GM19043 (cell line): Measurements from ENCODE around the gene DNAJC10.
"Not testable (repeated sequence)": the region's sequence is repeated elsewhere in the genome, so short reads cannot be mapped to it uniquely, and the experiment has no call there.

Source experiments
- ATAC-seq: cut with Tn5 transposase; IDR thresholded peaks from one replicate; pipeline ENCODE4 v1.9.1; 2021; ENCODE audit warnings: low read depth; ENCODE audit not compliant: unreplicated experiment

DNAJC10 gene

DNA sequence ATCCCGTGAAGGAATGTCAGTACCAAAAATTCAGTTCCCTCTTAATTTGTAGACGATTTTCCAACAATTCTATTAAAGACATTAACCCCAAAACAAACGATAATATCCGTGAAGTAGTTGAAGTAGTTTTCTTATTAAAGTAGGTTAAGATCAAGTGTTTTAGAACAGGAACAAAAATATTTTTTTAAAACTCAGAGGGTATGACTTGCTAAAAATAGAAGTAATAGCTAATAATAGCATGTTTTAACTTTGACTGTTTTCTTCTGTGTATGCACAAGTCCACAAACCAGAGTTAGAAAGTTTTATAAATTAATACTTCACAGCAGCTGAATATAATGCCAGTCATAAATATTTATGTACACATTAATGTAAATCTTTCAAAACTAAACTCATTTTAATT is 2.4 kb downstream of the DNAJC10 start:
- ATAC-seq = no peak

DNA sequence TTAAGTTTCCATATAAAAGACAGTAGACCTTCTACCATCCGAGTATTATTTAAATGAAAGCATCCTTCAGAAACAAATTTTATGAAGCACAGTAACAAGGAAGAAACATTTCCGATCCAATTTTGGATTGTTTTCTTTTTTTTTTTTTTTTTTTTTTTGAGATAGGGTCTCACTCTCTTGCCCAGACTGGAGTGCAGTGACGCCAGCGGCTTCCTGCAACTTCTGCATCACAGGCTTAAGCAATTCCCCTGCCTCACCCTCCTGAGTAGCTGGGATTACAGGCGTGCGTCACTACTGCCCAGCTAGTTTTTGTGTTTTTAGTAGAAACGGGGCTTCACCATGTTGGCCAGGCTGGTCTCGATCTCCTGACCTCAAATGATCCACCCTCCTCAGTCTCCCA is 3.1 kb downstream of the DNAJC10 start:
- not testable (repeated sequence) for ATAC-seq

DNA sequence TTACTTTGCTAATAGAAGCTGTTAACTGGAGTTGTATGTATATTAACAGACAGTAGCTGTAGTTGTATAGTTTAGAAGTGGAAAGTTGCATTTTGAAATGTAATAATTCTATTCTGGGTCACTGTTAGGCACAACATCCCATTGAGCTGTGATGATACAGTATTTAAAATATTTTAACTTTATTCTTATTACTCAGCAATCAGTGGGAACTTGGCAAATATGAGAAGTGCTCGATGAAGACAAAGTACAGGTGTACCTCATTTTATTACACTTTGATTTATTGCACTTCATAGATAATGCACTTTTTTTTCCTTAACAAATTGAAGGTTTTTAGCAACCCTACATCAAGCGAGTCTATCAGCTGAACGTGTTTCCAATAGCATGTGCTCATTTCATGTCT is 8.6 kb downstream of the DNAJC10 start:
- ATAC-seq = no peak

DNA sequence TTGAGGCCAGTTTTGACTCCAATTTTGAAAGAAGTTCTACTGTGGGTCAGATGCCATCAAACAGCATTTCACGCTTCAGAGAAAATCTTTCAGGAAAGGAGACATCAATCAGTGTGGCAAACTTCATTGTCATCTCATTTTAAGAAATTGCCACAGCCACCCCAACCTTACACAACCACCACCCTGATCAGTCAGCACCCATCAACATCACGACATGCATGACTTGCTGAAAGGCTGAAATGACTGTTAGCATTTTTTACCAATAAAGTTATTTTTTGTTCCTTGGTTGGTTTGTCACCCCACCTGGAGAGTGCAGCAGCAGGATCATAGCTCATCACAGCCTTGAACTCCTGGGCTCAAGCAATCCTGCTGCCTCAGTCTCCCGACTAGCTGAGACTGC is 10.4 kb downstream of the DNAJC10 start:
- ATAC-seq = no peak

DNA sequence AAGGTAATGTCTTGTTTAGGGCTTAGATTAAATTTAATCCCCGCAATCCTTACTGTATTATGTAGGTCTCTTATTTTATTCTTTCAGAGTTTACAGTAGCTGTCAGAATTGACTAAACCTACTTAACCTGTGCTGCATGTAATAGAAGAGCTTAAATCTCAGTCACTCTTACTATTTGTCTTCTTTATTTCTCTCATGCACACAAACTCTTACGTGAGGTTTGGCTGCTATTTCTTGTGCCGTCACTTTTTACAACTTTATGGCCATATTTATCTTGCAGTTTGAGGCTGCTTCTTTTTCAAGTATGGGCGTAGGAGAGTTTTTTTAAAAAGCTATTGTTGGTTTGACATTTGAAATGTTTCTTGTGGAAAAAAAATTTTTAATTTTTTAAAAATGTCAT is 12.0 kb downstream of the DNAJC10 start:
- no peak for ATAC-seq

DNA sequence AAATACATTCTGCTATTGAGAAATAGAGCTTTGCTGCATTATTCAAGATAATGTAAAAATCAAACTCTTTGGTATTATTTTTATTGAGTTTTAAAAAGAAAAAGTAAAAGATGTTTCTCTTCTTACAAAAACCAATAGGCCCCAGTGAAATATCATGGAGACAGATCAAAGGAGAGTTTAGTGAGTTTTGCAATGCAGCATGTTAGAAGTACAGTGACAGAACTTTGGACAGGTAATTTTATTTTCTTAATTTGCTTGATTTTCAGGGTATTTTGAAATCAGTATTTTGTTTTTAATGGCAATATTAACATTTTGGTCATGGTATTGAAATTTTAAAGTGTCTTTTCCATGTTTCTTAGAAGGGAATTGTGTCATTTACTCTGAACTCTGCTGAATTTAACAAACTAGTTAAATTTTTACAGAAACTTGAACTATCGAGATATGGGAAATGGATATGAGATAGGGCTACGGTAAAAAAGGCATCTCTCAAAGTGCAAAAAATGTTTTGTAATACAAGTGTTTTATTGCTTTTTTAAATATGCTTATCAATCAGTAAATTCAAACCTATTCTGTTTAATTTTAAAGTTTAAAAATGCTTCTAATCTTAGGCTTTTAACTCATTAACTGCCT is 13.8 kb downstream of the DNAJC10 start:
- no peak for ATAC-seq

DNA sequence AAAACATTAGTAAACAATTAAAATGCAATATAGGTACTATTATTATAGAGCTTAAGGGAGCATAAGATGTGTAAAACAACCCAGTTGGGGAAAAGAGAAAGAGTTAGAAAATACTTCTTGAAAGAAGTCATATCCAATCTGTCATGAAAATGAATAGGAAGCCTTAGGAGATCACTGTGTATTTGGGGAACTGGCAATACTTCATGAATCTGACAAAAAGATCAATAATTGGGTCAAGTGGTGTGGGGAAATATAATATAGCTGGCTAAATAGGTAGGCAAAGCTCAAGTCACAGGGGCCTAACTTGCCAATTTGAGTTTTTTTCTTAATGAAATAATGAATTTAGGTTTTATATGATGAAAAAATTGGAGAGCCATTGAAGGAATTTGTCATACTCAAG is 14.4 kb downstream of the DNAJC10 start:
- ATAC-seq = no peak

DNA sequence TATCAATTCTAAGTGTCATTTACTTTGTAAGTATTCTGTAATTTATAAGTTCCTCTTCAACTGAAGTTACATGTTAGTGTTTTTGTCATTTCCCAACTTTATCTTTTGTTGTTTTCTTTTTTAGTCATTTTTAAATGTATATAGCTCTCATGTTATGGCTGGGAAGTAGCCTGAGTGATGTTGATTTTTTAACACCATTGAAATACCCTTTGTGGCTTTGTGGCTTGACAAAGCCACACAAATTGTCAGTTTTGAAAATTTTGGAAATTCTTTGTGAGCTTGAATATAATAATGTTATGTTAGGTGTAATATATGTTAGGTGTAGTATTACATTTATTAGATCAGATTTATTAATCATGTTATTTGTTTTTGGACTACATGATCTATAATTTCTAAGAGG is 16.7 kb downstream of the DNAJC10 start:
- no peak for ATAC-seq

DNA sequence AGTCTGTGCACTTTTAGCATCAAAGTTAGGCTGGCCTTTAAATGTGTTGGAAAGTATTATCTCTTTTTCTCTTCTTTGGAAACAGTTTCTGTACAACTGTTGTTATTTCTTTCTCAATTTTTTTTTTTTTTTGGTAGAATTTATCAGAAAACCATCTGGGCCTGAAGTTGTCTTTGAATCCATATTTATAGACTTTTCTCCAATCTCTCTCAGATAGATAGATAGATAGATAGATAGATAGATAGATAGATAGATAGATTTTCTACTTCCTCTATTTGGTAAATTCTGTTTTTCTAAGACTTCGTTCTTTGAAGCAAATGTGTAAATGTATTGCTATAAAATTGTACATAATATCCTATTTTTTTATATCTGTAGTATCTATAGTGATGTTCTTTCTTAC is 17.5 kb downstream of the DNAJC10 start:
- ATAC-seq = no peak

DNA sequence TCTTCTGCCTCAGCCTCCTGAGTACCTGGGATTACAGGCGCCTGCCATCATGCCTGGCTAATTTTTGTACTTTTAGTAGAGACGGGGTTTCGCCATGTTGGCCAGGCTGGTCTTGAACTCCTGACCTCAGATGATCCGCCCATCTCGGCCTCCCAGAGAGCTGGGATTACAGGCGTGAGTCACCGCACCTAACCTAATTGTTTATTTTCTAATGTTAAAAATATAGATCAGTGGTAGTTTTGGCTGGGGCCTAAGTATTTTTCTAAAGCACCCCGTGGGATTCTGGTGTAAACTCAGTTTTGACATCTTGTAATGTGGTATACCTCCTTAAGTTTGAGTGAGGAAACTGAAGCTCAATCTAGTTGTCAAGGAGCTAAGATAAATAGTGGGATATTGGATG is 20.8 kb downstream of the DNAJC10 start:
- not testable (repeated sequence) for ATAC-seq

DNA sequence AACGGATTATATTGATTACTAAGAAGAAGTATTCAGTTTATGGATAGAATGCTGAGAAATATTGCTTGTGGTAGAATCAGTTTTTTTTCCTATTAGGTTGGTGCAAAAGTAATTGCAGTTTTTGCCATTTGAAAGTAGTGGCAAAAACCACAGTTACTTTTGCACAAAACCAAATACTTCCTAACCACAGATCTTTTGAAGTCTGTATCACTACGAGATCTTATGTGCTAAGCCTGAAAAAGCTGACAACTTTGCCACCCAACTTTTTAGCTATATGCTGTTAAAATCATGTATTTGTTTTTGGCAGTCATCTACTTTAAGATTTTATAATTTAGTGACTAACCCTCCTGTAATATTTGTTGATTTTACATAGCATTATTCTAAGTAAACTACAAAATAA is 24.6 kb downstream of the DNAJC10 start:
- no peak for ATAC-seq

DNA sequence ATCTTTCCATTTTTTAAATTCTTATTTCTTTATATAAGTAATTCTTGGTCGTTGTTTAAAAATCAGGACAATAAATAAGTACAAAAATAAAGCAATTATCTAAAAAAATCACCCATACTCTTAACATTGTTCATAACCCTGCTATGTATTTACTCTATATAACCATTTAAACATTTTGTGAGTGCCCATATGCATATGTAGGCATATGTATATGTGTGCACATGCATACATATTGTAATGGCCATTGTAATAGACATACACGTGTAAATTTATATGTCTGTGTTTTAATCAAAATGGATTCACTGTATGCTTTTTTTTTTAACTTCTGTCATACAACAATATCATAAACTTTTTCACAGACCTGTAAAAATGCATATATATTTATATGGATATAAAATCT is 25.6 kb downstream of the DNAJC10 start:
- no peak for ATAC-seq

DNA sequence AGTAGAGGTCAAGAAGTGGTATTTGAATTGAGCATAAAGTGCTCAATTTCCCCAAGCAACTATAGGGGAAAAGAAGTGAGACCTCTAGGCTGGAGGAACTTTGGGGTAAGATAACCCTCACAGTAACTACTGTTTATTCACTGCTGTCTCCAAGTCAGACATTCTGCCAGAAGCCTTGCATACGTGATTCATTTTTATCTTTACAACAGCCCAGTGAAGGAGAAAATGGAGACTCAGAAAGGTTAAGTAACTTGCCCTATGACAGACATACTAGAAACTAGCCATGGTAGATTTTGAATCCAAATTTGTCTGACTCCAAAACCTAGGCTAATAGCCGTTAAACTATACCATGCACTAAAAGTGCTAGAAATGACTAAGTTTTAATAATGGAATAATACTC is 28.4 kb downstream of the DNAJC10 start:
- no peak for ATAC-seq

DNA sequence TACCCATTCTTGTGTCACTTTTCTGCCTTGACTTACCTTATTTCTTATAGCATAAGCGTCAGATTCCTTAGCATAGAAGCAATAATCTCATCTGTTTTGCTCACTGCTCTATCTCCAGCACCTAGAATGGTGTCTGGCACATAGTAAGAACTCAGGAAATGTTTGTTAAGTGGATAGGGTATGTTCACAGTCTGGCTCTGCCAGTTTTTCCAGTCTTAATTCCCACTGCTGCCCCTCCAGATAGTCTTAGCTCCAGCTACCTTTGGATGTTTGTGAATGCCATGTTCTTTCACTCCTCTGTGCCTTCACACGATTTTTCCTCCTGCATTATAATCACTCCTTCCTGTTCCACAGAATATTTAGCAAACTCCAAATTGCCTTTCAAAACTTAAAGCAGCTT is 29.0 kb downstream of the DNAJC10 start:
- no peak for ATAC-seq

DNA sequence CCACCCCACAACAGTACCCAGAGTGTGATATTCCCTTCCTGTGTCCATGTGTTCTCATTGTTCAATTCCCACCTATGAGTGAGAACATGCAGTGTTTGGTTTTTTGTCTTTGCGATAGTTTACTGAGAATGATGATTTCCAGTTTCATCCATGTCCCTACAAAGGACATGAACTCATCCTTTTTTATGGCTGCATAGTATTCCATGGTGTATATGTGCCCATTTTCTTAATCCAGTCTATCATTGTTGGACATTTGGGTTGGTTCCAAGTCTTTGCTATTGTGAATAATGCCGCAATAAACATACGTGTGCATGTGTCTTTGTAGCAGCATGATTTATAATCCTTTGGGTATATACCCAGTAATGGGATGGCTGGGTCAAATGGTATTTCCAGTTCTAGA is 29.8 kb downstream of the DNAJC10 start:
- not testable (repeated sequence) for ATAC-seq

DNA sequence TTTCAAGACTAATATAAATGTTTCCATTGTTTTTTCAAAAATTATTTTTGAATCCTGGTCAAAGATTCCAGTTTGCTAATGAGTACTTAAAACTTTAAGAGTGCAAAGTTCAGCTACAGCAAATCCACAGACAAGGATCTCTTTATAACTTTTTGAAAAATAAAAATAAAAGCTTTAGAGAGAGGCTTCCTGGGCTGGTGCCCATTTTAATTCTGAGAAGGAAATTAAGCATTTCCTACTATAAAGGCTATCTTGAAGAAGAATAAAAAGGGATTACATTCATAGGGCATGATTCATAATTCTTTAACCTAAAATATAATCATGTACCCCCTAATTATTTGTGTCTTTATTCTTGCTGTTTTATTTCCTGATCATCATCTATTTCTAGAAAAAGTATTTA is 38.2 kb downstream of the DNAJC10 start:
- no peak for ATAC-seq

DNA sequence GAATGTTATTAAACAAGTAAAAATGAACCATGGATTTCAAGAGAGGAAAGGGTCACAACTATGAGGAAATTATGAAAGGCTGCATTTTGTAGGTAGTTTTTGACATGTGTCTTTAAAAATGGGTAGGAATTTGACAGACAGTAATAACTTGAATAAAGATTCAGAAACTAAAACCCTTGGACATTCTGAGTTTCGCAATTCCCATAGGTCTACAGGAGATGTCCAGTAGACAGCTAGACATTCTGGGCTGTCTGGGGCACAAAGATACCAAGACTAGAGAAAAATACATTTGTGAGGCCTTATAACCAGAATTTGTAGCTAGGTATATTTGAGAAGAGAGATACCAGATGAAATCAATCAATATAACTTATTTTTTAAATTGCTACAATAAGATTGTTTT is 42.3 kb downstream of the DNAJC10 start:
- no peak for ATAC-seq

DNA sequence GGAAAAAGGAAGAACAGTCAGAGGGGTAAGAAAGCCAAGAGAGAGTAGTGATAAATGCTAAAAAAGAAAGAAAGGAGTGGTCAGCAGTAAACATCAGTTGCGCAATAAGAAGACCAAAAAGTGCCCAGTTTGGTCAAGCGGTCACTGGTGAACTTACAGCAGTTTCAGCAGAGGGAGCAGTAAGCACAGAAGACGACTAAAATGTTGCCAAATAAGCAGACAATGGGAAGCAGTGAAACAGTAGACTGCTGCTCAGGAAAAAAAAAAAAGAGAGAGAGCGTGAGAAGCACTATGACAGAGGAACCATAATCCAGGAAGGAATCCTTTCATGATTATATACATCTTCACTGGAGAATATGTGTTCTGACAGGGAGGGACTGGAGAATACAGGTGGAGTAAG is 45.8 kb downstream of the DNAJC10 start:
- ATAC-seq = no peak

DNA sequence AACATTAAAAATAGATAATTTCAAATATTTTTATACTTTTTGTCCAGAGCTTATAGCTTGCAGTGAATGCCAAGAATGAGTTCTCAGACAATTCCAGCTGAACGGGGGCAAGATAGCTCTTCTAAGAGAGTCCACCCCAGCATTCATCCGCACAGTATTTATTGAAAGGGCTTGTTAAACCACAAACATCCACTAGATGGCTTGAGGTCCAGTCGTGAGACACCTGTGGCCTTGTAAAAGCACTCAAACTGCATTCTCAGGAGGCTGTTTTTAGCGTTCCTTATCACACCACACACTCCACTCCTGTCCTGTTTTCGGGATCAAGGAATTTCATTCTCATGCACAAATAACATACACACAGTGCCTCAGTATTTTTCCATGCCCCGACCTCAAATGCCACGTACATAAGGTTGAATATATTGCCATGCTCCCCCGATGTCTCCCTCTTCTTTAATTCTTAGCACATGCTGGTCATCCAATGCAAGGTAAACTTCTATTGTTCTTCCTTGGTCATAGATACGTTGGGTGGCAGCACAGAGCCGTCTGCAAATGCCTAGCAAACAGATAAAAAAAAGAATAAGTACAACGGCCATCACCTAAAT is 47.4 kb downstream of the DNAJC10 start:
- ATAC-seq = peak; percentile 51

DNA sequence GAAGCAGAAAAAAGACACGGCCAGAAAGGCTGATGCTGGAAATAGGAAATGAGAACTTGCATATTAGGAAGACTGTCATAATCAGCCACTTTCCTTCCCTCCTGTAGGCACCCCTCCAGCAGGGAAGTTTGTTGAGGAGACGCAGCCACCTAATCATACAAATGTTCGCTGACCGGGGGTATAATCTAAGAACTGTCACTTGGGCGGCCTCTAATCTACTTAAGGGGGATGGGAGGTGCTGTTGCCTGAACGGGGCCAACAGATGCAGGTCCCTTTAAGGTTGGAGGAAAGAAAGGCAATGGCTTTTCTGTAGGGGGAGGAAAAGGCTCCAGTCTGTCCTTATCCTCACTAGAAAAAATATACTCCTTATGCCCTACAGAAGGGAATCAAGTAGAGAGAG is 50.6 kb downstream of the DNAJC10 start:
- no peak for ATAC-seq

DNA sequence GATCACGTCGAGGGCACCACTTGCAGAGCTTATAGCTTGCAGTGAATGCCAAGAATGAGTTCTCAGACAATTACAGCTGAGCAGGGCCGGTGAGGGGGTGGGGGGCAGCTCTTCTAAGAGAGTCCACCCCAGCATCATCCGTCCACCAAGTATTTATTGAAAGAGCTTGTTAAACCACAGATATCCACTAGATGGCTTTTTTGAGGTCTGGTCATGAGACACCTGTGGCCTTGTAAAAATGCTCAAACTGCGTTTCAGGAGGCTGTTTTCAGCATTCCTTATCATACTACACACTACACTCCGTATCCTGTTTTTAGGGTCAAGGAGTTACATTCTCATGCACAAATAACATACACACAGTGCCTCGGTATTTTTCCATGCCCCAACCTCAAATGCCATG is 51.5 kb downstream of the DNAJC10 start:
- ATAC-seq = no peak

DNA sequence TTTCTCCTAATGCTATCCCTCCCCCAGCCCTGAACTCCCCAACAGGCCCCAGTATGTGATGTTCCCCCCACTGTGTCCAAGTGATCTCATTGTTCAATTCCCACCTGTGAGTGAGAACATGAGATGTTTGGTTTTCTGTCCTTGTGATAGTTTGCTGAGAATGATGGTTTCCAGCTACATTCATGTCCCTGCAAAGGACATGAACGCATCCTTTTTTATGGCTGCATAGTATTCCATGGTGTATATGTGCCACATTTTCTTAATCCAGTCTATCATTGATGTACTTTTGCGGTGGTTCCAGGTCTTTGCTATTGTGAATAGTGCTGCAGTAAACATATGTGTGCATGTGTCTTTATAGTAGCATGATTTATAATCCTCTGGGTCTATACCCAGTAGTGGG is 52.9 kb downstream of the DNAJC10 start:
- not testable (repeated sequence) for ATAC-seq

DNA sequence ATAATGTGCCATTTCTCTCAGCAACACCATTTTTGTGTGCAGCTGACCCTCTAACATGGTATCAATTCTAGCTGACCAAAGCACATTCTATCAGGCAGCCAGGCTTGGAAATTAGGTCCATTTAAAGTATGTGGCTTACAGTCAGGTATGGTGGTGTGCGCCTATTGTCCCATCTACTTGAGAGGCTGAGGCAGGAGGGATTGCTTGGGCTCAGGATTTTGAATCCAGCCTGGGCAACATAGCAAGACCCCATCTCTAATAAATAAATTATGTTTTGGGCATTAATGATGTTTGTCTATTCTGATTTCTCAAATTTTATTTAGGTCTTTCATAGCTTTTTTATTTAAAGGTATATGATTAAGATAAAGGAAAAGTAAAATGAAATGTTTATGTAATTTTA is 63.3 kb downstream of the DNAJC10 start:
- ATAC-seq = no peak
